ENCODE data around the gene IP6K1. TPM values are rescaled to one million over a fixed set of nuclear protein-coding genes. Genes with fewer than 3 reads are reported as not detected.
"Not testable (repeated sequence)": the region's sequence is repeated elsewhere in the genome, so short reads cannot be mapped to it uniquely, and the experiment has no call there.

The IP6K1 gene
- total RNA-seq, 1 donor from 2014 or later, result 34.2 TPM

GRCh38 chr3:49694409-49695070, 91.8 kb downstream of the IP6K1 start:
- intact Hi-C loops (cut with micrococcal nuclease), result not testable (repeated sequence)

- intact Hi-C loops (cut with micrococcal nuclease), result not testable (repeated sequence)
Observed at GRCh38 chr3:49691481-49691880, 94.9 kb downstream of the IP6K1 start.

- intact Hi-C loops (cut with micrococcal nuclease), result not testable (repeated sequence)
Observed at GRCh38 chr3:49690856-49691255, 95.5 kb downstream of the IP6K1 start.

DNA sequence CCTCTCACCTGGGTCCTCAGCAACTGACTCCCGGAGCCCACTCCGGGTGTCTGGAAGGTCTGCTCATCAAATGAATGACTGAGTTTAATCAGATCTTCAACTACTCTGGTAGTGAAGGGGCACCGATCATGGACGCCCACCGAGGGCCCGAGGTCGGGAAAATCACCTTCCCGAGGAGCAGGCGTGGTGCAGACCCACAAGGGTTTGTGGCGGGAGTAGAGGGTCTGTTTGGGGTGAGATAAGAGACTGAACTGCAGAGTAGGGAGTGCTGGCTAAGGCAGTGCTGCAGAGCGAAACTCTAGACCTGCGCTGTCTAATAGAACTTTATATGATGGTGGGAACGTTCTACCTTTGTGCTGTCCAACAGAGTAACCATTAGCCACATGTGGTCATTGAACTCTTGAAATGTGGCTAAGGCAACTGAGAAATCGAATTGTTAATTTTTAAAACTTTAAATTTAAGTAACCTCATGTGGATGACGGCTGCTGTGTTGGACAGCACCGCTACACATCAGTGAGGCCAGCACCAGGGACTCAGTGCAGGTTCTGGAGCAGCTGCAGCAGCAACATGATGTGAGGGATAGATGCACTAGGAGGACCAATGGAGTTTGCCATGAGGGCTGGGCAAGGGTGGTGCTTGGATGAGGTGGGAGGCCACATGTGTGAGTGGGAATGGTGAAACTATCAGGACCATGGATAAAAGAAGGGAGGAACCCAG, 96.3 kb downstream of the IP6K1 start:
- intact Hi-C loops (cut with micrococcal nuclease), result loop anchor here (1.0 kb wide), 1 partner anchor 16 kb away; the partner anchor contains the start of gene APEH

DNA sequence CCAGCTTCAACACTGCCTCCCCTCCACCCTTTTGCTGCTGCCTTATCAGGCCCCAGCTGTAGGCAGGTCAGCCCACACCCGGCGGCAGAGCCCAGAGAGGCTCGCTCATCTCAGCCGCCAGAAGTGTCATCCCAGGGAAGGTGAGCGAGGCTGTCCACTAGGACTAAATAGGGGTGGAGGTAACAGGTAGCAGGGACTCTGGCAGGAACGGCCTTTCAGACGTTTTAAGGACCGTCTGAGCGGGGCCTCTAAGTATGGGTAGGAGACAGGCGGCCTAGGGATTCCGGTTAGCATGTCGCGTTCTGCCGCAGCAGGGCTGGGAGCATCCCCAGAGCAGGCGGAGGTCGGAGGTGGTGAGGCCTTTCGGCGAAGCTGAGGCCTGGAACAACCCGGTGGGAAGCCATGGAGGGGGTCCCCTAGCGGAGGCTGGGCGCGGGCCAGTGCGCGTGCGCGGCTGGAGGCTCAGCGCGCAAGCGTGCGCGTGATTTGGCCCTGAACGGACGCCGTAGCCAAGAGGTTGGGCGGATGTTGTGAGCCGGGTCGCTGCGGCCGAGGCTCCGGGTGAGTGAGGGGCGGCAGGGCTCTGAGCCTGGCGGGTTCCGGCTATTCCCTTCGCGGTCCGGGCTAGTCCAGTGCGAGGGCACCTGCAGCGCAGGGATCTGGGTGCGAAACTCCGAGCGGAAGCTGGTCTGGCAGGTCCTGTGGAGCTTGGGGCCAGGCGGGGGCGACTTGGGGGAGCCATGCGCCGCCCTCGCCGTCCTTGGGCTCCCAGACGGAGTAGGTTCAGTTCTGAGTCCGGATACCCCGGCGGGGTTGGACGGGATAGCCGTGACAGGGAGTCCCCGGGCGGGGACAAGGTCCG, 97.1 kb downstream of the IP6K1 start, which contains the start of the genes MST1 and RNF123:
Gene MST1, minus strand, starts transcription at position 429 of the 862 bp plus-strand sequence. CDS start 783 bp downstream, outside the sequence.
Gene RNF123, plus strand, starts transcription at position 512 of the 862 bp plus-strand sequence. CDS start 1,609 bp downstream, outside the sequence.
- intact Hi-C loops (cut with micrococcal nuclease), result loop anchor here (1.0 kb wide), 1 partner anchor 15 kb away; the partner anchor contains the start of gene APEH

- intact Hi-C loops (cut with micrococcal nuclease), result loop anchor here (1.0 kb wide), 1 partner anchor 14 kb away; the partner anchor contains the start of gene APEH
Observed at GRCh38 chr3:49688338-49689045, 97.8 kb downstream of the IP6K1 start.

GRCh38 chr3:49687424-49687795, 98.9 kb downstream of the IP6K1 start:
- intact Hi-C loops (cut with micrococcal nuclease), result not testable (repeated sequence)

GRCh38 chr3:49686769-49687423, 99.4 kb downstream of the IP6K1 start:
- intact Hi-C loops (cut with micrococcal nuclease), result not testable (repeated sequence)

GRCh38 chr3:49686346-49686745, 100.0 kb downstream of the IP6K1 start:
- intact Hi-C loops (cut with micrococcal nuclease), result not testable (repeated sequence)

- intact Hi-C loops (cut with micrococcal nuclease), result not testable (repeated sequence)
Observed at GRCh38 chr3:49685846-49686245, 100.5 kb downstream of the IP6K1 start.

DNA sequence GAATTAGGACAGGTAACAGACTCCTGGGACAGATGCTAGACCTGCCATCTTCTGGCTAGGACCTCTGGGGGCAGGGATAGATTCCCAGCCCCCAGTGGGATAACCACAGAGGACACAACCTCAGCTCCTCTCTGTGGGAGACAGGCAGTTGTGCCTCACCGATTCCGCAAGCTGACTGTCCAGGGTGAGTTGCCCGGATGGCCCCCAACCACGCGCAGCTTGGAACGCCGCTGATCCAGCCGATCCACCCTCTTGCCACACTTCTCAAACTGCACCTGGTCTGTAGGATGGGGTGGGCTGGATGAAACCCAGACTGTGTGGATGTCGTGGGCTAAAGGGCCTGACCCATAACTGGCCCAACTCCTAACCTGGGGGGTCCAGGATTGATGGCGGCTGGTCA, 101.2 kb downstream of the IP6K1 start:
- intact Hi-C loops (cut with micrococcal nuclease), result not testable (repeated sequence)

DNA sequence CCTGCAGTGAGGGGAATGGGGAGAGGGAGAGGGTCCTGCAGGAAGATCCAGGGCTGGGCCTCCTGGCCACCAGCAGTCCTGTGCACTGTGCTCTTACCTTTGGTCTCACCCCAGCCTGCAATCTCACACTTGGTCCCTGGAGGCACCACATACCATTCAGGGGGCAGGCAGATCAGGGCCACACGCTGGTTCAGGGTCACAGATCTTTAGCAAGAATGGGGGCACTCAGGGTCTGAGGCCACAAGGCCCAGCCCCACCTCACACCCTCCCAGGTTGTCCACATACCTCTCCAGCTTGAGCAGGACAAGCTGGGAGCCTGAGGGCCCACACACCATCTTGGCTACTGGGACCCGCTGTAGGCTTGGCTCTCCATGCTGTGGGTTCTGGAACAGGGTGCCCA, 101.9 kb downstream of the IP6K1 start:
- intact Hi-C loops (cut with micrococcal nuclease), result not testable (repeated sequence)

- intact Hi-C loops (cut with micrococcal nuclease), result no loop called here
Observed at GRCh38 chr3:49683162-49683561, 103.2 kb downstream of the IP6K1 start.

DNA sequence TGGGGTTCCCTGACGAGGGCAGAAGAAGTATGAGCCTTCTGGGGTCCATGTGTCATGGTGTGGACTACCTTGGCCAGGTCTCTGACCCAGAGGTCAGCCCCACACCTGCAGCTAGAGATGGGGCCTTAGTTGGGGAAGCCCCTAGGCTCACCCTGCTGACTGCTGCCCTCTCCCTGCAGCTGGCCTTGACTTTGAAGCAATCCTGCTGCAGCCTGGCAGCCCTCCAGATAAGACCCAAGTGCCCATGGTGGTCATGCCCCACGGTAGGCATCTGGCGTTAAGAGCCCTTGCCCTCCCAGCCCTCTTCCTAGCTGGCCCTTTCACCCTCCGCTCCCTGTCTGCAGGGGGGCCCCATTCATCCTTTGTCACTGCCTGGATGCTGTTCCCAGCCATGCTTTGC, 104.8 kb downstream of the IP6K1 start:
- intact Hi-C loops (cut with micrococcal nuclease), result no loop called here

DNA sequence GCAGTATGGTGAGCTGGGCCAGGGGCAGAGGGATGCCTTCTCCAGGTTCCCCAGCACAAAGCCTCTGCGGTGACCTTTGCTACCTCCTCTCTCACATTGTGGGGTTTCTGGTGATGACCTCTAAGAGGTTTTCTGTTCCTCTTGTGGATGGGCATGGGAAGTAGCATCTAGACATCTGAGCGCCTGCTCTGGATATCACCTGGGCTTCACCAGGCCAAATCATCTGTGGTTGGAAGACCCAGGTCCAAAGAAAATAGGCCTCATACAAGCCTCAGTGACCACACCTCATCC, 105.2 kb downstream of the IP6K1 start:
- intact Hi-C loops (cut with micrococcal nuclease), result no loop called here

DNA sequence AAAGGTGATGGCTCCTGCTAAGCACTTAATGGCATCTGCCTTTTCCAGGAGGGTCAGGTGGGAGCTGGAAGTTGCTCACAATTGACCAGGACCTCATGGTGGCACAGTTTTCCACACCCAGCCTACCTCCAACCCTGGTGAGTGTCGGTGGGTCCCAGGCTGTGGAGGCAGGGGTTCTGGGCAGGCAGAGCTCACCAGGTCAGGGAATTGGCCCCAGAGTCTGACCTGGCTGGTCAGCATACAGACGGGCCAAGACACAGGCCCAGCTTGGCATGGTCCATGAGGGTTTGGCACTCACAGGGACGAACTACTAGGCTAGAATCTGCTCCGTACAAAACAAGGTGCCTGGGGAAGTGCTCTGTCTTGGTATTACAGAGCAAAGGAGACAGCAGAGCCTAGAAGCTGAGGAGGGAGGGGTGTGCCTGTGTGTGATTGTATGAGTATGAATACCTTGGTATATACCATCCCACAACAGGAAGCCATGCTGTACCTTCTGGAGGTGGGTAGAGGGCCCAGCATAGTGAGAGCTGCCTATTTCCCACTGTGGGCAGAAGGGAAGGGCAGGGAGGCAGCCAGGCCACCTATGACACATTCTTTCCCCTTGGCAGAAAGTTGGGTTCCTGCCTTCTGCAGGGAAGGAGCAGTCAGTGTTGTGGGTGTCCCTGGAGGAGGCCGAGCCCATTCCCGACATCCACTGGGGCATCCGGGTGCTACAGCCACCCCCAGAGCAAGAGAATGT, 105.7 kb downstream of the IP6K1 start:
- intact Hi-C loops (cut with micrococcal nuclease), result no loop called here

GRCh38 chr3:49675912-49676311, 110.4 kb downstream of the IP6K1 start:
- intact Hi-C loops (cut with micrococcal nuclease), result no loop called here

GRCh38 chr3:49674497-49674983, 111.8 kb downstream of the IP6K1 start:
- intact Hi-C loops (cut with micrococcal nuclease), result loop anchor here (1.0 to 5.0 kb wide), 6 partner anchors 15 to 563 kb away; partner anchors contain the start of genes AMIGO3, DAG1, GMPPB and GNAI2
